GM12891 (cell line): ENCODE data around the gene PLPPR1.

ENCODE experiments used
- POLR2A ChIP-seq: IDR thresholded peaks from 2 replicates; pipeline ENCODE4 v1.6.1; 2011; ENCODE audit warnings: low read depth, low read length, control low read depth
- POLR2AphosphoS5 ChIP-seq: IDR thresholded peaks from 2 replicates; pipeline ENCODE4 v1.6.1; 2011; ENCODE audit warnings: low read depth, low read length, control low read depth

DNA sequence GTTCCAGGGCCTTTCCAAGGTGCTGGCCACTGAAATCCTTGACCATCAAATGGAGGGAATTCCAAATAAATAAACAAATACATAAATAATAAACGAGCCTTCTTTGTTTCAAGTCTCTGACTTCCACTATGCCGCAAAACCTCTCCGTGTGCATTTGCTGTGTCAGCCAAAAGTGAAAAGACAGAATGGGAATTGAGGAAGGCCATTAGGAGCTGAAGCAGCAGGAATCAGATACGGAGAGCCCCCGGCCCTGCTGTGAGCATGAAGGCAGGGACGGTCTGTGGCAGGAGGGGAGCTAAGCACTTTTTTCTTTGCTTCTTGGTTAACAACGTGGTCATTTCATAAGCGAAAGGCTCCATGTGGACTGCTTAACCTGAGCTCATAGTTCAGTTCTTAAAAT lies 26.1 kb downstream of the PLPPR1 start:
- TF ChIP-seq POLR2AphosphoS5 = no peak
- TF ChIP-seq POLR2A = no peak
